BJ (cell line): Measurements from ENCODE around the gene CD300LG. TPM values are rescaled to one million over a fixed set of nuclear protein-coding genes. Genes with fewer than 3 reads are reported as not detected.
A peak's percentile ranks its signal among the peaks of the same experiment; 100 is the strongest.

Experiments
- CTCF ChIA-PET: fragments of 350-600 bp; formaldehyde crosslinking; extraction: SDS; loops from one replicate; lab custom pipeline; 2021; ENCODE audit warnings: antibody characterized with exemption, inconsistent platforms; lab: Yijun Ruan, JAX
- POLR2A ChIA-PET: fragments of 300-600 bp; sonication (Branson Sonifier 250); formaldehyde crosslinking; extraction: SDS; loops from one replicate; lab custom pipeline; 2021; ENCODE audit warnings: antibody characterized with exemption; lab: Charles Lee
- DNase-seq: peaks from one replicate; pipeline ENCODE4 v3.0.0-alpha.2; 2011; ENCODE audit warnings: low read depth
- H3K27me3 ChIP-seq: 2 replicates; pipeline ENCODE4 v1.6.0; 2011; ENCODE audit warnings: low read length; ENCODE audit not compliant: control insufficient read depth, insufficient read depth
- H3K36me3 ChIP-seq: 2 replicates; pipeline ENCODE4 v1.5.1; 2011; ENCODE audit warnings: low read length; ENCODE audit not compliant: control insufficient read depth, insufficient read depth
- H3K4me3 ChIP-seq: 2 replicates; pipeline ENCODE4 v1.5.1; 2011; ENCODE audit warnings: low read depth, mild to moderate bottlenecking, control low read depth, low read length
- polyA plus RNA-seq: library from polyadenylated mRNA; depleted of rRNA; stranded (reverse); fragments of >200 nt; gene quantifications from 2 replicates; pipeline ENCODE4 v1.2.3, GENCODE V29; 2011
- TF ChIP-seq, protein P1 (sequence below): IDR thresholded peaks from 2 replicates; pipeline ENCODE4 v1.5.1; 2011; ENCODE audit warnings: low read depth, mild to moderate bottlenecking, control low read depth, inconsistent platforms, low read length, moderate library complexity; ENCODE audit not compliant: insufficient read depth

CD300LG gene
- polyA plus RNA-seq, 1 experiment: not detected

DNA sequence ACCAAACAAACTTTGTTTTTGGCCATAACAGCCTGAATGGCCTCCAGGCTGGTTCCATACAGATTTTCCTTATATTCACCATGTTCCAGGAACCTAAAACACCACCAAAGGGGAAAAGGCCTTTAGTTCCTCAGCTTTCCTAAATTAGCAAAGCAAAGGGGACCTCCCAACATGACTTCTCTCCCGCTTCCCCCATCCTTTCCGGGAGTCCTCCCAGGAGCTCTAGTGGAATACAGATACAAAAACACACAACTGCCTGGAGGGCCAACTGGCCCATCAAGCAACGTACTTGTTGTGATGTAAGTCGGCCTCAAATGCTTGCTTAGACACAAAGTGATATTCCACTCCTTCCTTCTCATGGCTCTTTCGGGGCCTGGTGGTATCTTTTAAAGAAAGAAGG, 36.2 kb upstream of the CD300LG start:
- Histone ChIP-seq H3K36me3 (peaks cover 15% of the 10 kb centered on the region), H3K4me3 (no peak overlapping the region), H3K27me3 (no peaks in the 10 kb centered on the region)
- ChIA-PET POLR2A (no interaction called here), CTCF (interaction anchor here (0.6 to 0.9 kb wide), 2 partner anchors 35 to 748 kb away, joined by 3 to 4 read pairs; no protein-coding TSS in a partner anchor)
- TF ChIP-seq, protein P1, sequence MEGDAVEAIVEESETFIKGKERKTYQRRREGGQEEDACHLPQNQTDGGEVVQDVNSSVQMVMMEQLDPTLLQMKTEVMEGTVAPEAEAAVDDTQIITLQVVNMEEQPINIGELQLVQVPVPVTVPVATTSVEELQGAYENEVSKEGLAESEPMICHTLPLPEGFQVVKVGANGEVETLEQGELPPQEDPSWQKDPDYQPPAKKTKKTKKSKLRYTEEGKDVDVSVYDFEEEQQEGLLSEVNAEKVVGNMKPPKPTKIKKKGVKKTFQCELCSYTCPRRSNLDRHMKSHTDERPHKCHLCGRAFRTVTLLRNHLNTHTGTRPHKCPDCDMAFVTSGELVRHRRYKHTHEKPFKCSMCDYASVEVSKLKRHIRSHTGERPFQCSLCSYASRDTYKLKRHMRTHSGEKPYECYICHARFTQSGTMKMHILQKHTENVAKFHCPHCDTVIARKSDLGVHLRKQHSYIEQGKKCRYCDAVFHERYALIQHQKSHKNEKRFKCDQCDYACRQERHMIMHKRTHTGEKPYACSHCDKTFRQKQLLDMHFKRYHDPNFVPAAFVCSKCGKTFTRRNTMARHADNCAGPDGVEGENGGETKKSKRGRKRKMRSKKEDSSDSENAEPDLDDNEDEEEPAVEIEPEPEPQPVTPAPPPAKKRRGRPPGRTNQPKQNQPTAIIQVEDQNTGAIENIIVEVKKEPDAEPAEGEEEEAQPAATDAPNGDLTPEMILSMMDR: no peak
- DNase-seq: no peak

DNA sequence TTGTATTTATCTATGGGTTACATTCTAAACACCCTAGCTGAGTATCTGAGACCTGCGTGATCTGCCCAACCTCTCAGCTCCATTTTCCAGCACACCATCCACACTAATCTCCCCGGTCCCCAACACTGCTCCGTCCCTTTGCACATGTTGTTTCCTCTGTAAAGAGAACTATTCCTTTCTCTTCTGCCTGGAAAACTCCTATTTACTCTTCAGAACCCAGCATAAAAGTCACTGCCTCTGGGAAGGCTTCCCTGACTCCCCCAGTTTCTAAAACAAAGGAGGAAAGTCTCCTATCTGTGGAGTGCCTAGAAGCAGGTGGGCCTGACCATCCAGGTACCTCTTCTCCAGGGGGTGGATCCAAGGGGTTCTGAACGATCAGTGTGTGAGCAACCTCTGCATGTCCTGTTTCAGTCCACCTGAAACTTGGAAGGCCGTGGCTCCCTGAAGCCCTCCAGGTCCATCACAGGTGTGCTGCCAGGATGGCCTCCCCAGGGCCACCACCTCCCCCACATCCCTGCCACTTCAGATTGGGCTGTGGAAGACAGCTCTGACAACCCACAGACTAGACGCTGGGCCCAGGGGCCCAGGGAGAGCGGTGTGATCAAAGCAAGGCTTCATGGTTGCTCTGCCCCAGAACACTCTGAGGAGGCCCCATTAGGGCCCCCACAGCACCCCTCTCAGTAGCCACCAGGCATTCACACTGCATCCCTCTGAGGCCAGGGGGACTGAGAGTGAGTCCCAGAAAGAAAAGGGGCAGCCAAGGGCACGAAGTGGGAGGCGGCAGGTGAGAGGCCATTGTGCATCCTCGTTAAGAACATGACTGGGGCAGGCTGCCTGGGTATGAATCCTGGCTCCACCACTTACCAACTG, 34.3 kb upstream of the CD300LG start:
- ChIA-PET POLR2A (no interaction called here), CTCF (interaction anchor here (0.6 kb wide), 1 partner anchor 48 kb away, joined by 3 read pairs; no protein-coding TSS in a partner anchor)
- Histone ChIP-seq H3K27me3 (no peaks in the 10 kb centered on the region), H3K36me3 (peaks cover 19% of the 10 kb centered on the region), H3K4me3 (no peak overlapping the region)
- TF ChIP-seq, protein P1: no peak
- no peak for DNase-seq

DNA sequence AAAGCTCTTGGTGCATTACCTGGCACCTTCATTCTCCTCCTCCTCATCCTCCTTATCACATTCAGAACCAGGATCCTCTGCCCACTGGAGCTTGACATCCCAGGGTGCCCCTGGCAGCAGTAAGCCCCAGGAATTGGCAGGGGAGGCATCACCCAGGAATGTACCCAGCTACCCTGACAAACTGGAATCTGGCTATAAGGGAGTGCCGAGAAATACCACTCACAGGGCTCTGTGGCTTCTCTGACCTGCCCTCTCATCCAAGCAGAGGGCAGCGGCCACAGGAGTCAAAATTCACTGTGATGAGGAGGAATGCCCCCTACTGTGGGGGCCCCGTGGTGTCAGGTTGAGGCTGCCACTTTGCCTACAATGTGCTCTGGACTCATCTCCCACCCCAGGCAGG, 33.6 kb upstream of the CD300LG start:
- ChIA-PET POLR2A (no interaction called here), CTCF (interaction anchor here (0.6 kb wide), 1 partner anchor 49 kb away, joined by 3 read pairs; no protein-coding TSS in a partner anchor)
- Histone ChIP-seq H3K27me3 (no peaks in the 10 kb centered on the region), H3K36me3 (peaks cover 17% of the 10 kb centered on the region), H3K4me3 (no peak overlapping the region)
- TF ChIP-seq, protein P1: no peak
- DNase-seq: no peak

DNA sequence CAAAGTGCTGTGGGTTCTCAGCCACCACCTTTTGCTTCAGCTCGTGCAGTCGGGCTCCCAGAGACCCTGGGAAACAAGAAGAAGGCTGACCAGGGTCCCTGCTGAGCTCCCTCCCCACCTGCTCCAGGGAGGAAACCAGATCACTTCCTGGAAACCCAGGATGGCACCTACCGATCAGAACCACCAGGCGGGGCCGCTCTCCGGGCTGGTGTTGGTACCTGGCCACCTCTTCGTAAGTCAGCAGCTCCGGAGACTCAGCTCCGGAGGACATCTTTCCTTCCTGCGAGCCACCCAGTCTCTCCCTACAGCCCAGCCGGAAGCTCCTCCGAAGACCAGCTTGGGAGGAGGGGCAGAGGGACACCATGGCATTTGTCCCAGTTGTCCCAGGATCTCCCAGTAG, 33.0 kb upstream of the CD300LG start:
- POLR2A ChIA-PET: no interaction called here
- no peaks in the 10 kb centered on the region for H3K27me3 ChIP-seq
- H3K4me3 ChIP-seq: no peak overlapping the region
- TF ChIP-seq, protein P1: no peak
- CTCF ChIA-PET: no interaction called here
- H3K36me3 ChIP-seq: peaks cover 17% of the 10 kb centered on the region
- DNase-seq: no peak

DNA sequence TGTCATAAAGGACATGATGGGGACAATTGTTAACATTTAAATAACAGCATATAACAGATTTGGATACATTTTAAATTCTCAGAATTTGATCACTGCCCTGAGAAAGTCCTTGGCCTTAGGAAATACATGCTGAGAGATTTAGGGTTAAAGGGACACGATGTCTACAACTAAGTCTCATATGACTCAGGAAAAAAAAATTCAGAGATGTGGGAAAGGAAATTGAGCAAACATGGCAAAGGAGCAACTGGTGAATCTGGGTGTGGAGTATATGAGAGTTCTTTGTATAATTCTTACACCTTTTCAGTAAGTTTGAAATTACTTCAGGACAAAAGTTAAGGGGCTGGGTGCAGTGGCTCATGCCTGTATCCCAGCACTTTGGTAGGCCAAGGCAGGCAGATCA, 32.3 kb upstream of the CD300LG start:
- CTCF ChIA-PET: interaction anchor here (4.1 kb wide), 1 partner anchor 12 kb away, joined by 21 read pairs; no protein-coding TSS in a partner anchor
- POLR2A ChIA-PET: no interaction called here
- TF ChIP-seq, protein P1: no peak
- peak; percentile 53 for DNase-seq
- Histone ChIP-seq H3K27me3 (no peaks in the 10 kb centered on the region), H3K4me3 (no peak overlapping the region), H3K36me3 (peaks cover 17% of the 10 kb centered on the region)
